Activated CD4-positive, alpha-beta T cell treated with anti-CD3 and anti-CD28 coated beads for 36 hours (primary cell): ENCODE results near the gene LIMS1. TPM values are rescaled to one million over a fixed set of nuclear protein-coding genes. Genes with fewer than 3 reads are reported as not detected.

Source experiments
- ATAC-seq: fragments of 200-7000 bp; cut with Tn5 transposase; one replicate; pipeline ENCODE4 v1.10.0; 2021; ENCODE audit warnings: mild to moderate bottlenecking, moderate library complexity
- CTCF ChIA-PET: fragments of 350-600 bp; sonication (Branson Sonifier 250); formaldehyde crosslinking; loops from one replicate; lab custom pipeline; 2021; ENCODE audit warnings: antibody characterized with exemption; lab: Charles Lee
- POLR2A ChIA-PET: fragments of 350-600 bp; sonication (Branson Sonifier 250); formaldehyde crosslinking; loops from one replicate; lab custom pipeline; 2021; ENCODE audit warnings: antibody characterized with exemption, inconsistent platforms; lab: Charles Lee
- DNase-seq: peaks from one replicate; pipeline ENCODE4 v3.0.0-alpha.2; 2020
- H3K27ac Mint-ChIP-seq: one replicate; pipeline ENCODE4 v1.8.0; 2021; ENCODE audit warnings: mixed read lengths
- H3K27me3 Mint-ChIP-seq: one replicate; pipeline ENCODE4 v1.8.0; 2021; ENCODE audit warnings: mixed read lengths
- H3K36me3 Mint-ChIP-seq: one replicate; pipeline ENCODE4 v1.8.0; 2021; ENCODE audit warnings: low read depth, mixed read lengths
- H3K4me1 Mint-ChIP-seq: one replicate; pipeline ENCODE4 v1.8.0; 2021; ENCODE audit warnings: mixed read lengths
- H3K4me3 Mint-ChIP-seq: one replicate; pipeline ENCODE4 v1.8.0; 2021; ENCODE audit warnings: mild to moderate bottlenecking, moderate library complexity, mixed read lengths
- H3K9me3 Mint-ChIP-seq: one replicate; pipeline ENCODE4 v1.8.0; 2021; ENCODE audit warnings: low read depth, mixed read lengths
- intact Hi-C, 2 experiments: fragments of 100-400 bp; cut with DNase I in 1 of 2; cut with micrococcal nuclease in 1 of 2; formaldehyde crosslinking; loops; one replicate each; pipeline versions ENCODE4 v1.14.2 to v1.15.1; 2022 to 2024; cut with DNase I, micrococcal nuclease
- total RNA-seq, 2 experiments: library from RNA; stranded (reverse); gene quantifications; one replicate each; pipeline ENCODE4 v1.2.3, GENCODE V29; 2021

Gene LIMS1
- total RNA-seq, 2 experiments from 2014 or later = 47.5 to 70.3 TPM

- Mint-ChIP-seq H3K9me3 (no peaks in the 10 kb centered on the region), H3K4me1 (peaks cover 28% of the 10 kb centered on the region), H3K4me3 (no peak overlapping the region), H3K36me3 (peaks cover 3% of the 10 kb centered on the region), H3K27me3 (no peaks in the 10 kb centered on the region), H3K27ac (no peak overlapping the region)
- intact Hi-C loops = no loop called here
- ATAC-seq (no peak), DNase-seq (no peak)
- POLR2A ChIA-PET = no interaction called here
- CTCF ChIA-PET = interaction anchor here (0.6 to 0.8 kb wide), 3 partner anchors 40 to 469 kb away, joined by 3 to 4 read pairs (median 3); no protein-coding TSS in a partner anchor
Observed at GRCh38 chr2:108571286-108571685, 37.0 kb downstream of the LIMS1 start.

GRCh38 chr2:108573061-108573460 lies 38.8 kb downstream of the LIMS1 start:
- ChIA-PET POLR2A (no interaction called here), CTCF (interaction anchor here (1.3 kb wide), 1 partner anchor 11 kb away, joined by 3 read pairs; no protein-coding TSS in a partner anchor)
- H3K36me3 Mint-ChIP-seq = peaks cover 3% of the 10 kb centered on the region

GRCh38 chr2:108574332-108574731 lies 40.1 kb downstream of the LIMS1 start:
- ChIA-PET POLR2A (no interaction called here), CTCF (interaction anchor here (0.5 to 1.4 kb wide), 6 partner anchors 9 to 549 kb away, joined by 3 to 4 read pairs (median 3); no protein-coding TSS in a partner anchor)
- ATAC-seq (peak; percentile 42), DNase-seq (no peak)
- H3K27ac Mint-ChIP-seq = no peak overlapping the region
- no peak overlapping the region for H3K4me3 Mint-ChIP-seq
- H3K4me1 Mint-ChIP-seq = peaks cover 21% of the 10 kb centered on the region
- no peaks in the 10 kb centered on the region for H3K36me3 Mint-ChIP-seq
- intact Hi-C loops = no loop called here
- H3K27me3 Mint-ChIP-seq = no peaks in the 10 kb centered on the region
- H3K9me3 Mint-ChIP-seq = no peaks in the 10 kb centered on the region

More at GRCh38 chr2:108573061-108573460, 38.8 kb downstream of the LIMS1 start:
- no peak overlapping the region for H3K27ac Mint-ChIP-seq
- no peak for DNase-seq
- no peaks in the 10 kb centered on the region for H3K27me3 Mint-ChIP-seq
- H3K4me3 Mint-ChIP-seq = no peak overlapping the region
- intact Hi-C loops = no loop called here
- no peaks in the 10 kb centered on the region for H3K9me3 Mint-ChIP-seq
- ATAC-seq = no peak
- H3K4me1 Mint-ChIP-seq = peaks cover 21% of the 10 kb centered on the region

- no peak for DNase-seq
- Mint-ChIP-seq H3K27ac (no peak overlapping the region), H3K9me3 (no peaks in the 10 kb centered on the region), H3K4me3 (no peak overlapping the region), H3K27me3 (no peaks in the 10 kb centered on the region), H3K4me1 (peaks cover 29% of the 10 kb centered on the region), H3K36me3 (no peaks in the 10 kb centered on the region)
- peak; percentile 60 for ATAC-seq
- intact Hi-C loops = no loop called here
- ChIA-PET CTCF (interaction anchor here (0.5 to 1.4 kb wide), 4 partner anchors 41 to 1098 kb away, joined by 3 read pairs; no protein-coding TSS in a partner anchor), POLR2A (no interaction called here)
Observed at GRCh38 chr2:108575132-108575966, 41.1 kb downstream of the LIMS1 start.

GRCh38 chr2:108577099-108577498 lies 42.8 kb downstream of the LIMS1 start:
- CTCF ChIA-PET = interaction anchor here (1.5 to 1.6 kb wide), 2 partner anchors 17 to 29 kb away, joined by 3 to 5 read pairs; no protein-coding TSS in a partner anchor
- no peak overlapping the region for H3K4me3 Mint-ChIP-seq

GRCh38 chr2:108579623-108580022 lies 45.4 kb downstream of the LIMS1 start:
- intact Hi-C loops = loop anchor here (2.0 to 5.0 kb wide), 5 partner anchors 45 to 362 kb away; partner anchors contain the start of genes GCC2 (in 1 of the 2) and LIMS1 (in 1 of the 2)
- DNase-seq (no peak), ATAC-seq (no peak)
- POLR2A ChIA-PET = no interaction called here
- Mint-ChIP-seq H3K4me3 (no peak overlapping the region), H3K27me3 (no peaks in the 10 kb centered on the region), H3K27ac (peak overlapping the region; percentile 37), H3K4me1 (peaks cover 38% of the 10 kb centered on the region), H3K9me3 (no peaks in the 10 kb centered on the region), H3K36me3 (no peaks in the 10 kb centered on the region)
- CTCF ChIA-PET = interaction anchor here (1.1 kb wide), 1 partner anchor 57 kb away, joined by 4 read pairs; no protein-coding TSS in a partner anchor

More at GRCh38 chr2:108577099-108577498, 42.8 kb downstream of the LIMS1 start:
- H3K36me3 Mint-ChIP-seq = no peaks in the 10 kb centered on the region
- H3K27ac Mint-ChIP-seq = no peak overlapping the region
- POLR2A ChIA-PET = interaction anchor here (0.7 kb wide), 1 partner anchor 258 kb away, joined by 3 read pairs; no protein-coding TSS in a partner anchor
- no peaks in the 10 kb centered on the region for H3K27me3 Mint-ChIP-seq
- no peak for ATAC-seq
- H3K9me3 Mint-ChIP-seq = no peaks in the 10 kb centered on the region
- H3K4me1 Mint-ChIP-seq = peaks cover 41% of the 10 kb centered on the region
- no peak for DNase-seq
- intact Hi-C loops = no loop called here

- CTCF ChIA-PET = interaction anchor here (0.7 to 1.1 kb wide), 2 partner anchors 38 to 56 kb away, joined by 4 read pairs; no protein-coding TSS in a partner anchor
- Mint-ChIP-seq H3K4me3 (no peak overlapping the region), H3K27ac (peak overlapping the region; percentile 90), H3K27me3 (no peaks in the 10 kb centered on the region), H3K4me1 (peaks cover 35% of the 10 kb centered on the region), H3K36me3 (no peaks in the 10 kb centered on the region), H3K9me3 (no peaks in the 10 kb centered on the region)
- intact Hi-C loops = loop anchor here (2.0 to 5.0 kb wide), 5 partner anchors 45 to 363 kb away; partner anchors contain the start of genes GCC2 (in 1 of the 2) and LIMS1 (in 1 of the 2)
- DNase-seq (no peak), ATAC-seq (no peak)
- POLR2A ChIA-PET = no interaction called here
Observed at GRCh38 chr2:108580050-108580449, 45.8 kb downstream of the LIMS1 start.

GRCh38 chr2:108583903-108584520 lies 49.7 kb downstream of the LIMS1 start:
- Mint-ChIP-seq H3K4me1 (peaks cover 38% of the 10 kb centered on the region), H3K27ac (no peak overlapping the region), H3K9me3 (no peaks in the 10 kb centered on the region), H3K4me3 (no peak overlapping the region), H3K36me3 (no peaks in the 10 kb centered on the region), H3K27me3 (no peaks in the 10 kb centered on the region)
- ATAC-seq (peak; percentile 73), DNase-seq (peak; percentile 69)
- ChIA-PET CTCF (interaction anchor here (0.5 to 2.5 kb wide), 30 partner anchors 8 to 647 kb away, joined by 3 to 12 read pairs (median 3); partner anchors contain the start of gene GCC2), POLR2A (no interaction called here)
- intact Hi-C loops = loop anchor here (1.0 to 5.0 kb wide), 6 partner anchors 92 to 647 kb away; partner anchors contain the start of gene GCC2 (in 1 of the 2)

GRCh38 chr2:108585436-108585835 lies 51.2 kb downstream of the LIMS1 start:
- H3K27me3 Mint-ChIP-seq = no peaks in the 10 kb centered on the region
- CTCF ChIA-PET = interaction anchor here (1.6 to 2.5 kb wide), 3 partner anchors 9 to 51 kb away, joined by 3 to 12 read pairs (median 8); no protein-coding TSS in a partner anchor
- peaks cover 40% of the 10 kb centered on the region for H3K4me1 Mint-ChIP-seq
- DNase-seq (no peak), ATAC-seq (no peak)
- POLR2A ChIA-PET = no interaction called here
- H3K9me3 Mint-ChIP-seq = no peaks in the 10 kb centered on the region
- H3K36me3 Mint-ChIP-seq = no peaks in the 10 kb centered on the region
- H3K4me3 Mint-ChIP-seq = no peak overlapping the region
- intact Hi-C loops = no loop called here
- H3K27ac Mint-ChIP-seq = no peak overlapping the region

GRCh38 chr2:108586116-108586515 lies 51.8 kb downstream of the LIMS1 start:
- ATAC-seq (no peak), DNase-seq (no peak)
- Mint-ChIP-seq H3K9me3 (no peaks in the 10 kb centered on the region), H3K36me3 (no peaks in the 10 kb centered on the region), H3K4me3 (no peak overlapping the region), H3K27ac (no peak overlapping the region), H3K4me1 (peaks cover 40% of the 10 kb centered on the region), H3K27me3 (no peaks in the 10 kb centered on the region)
- intact Hi-C loops = no loop called here
- ChIA-PET POLR2A (interaction anchor here (0.6 kb wide), 1 partner anchor 422 kb away, joined by 4 read pairs; no protein-coding TSS in a partner anchor), CTCF (interaction anchor here (1.6 kb wide), 1 partner anchor 20 kb away, joined by 3 read pairs; no protein-coding TSS in a partner anchor)

GRCh38 chr2:108586631-108587030 lies 52.4 kb downstream of the LIMS1 start:
- Mint-ChIP-seq H3K27me3 (no peaks in the 10 kb centered on the region), H3K9me3 (no peaks in the 10 kb centered on the region), H3K27ac (no peak overlapping the region), H3K4me1 (peaks cover 37% of the 10 kb centered on the region), H3K36me3 (no peaks in the 10 kb centered on the region), H3K4me3 (no peak overlapping the region)
- POLR2A ChIA-PET = interaction anchor here (0.6 kb wide), 1 partner anchor 422 kb away, joined by 4 read pairs; no protein-coding TSS in a partner anchor
- ATAC-seq (no peak), DNase-seq (no peak)
- CTCF ChIA-PET = interaction anchor here (0.7 to 1.6 kb wide), 3 partner anchors 19 to 138 kb away, joined by 3 to 4 read pairs (median 4); no protein-coding TSS in a partner anchor
- intact Hi-C loops = no loop called here
